Stimulated activated CD4-positive, alpha-beta T cell treated with anti-CD3 and anti-CD28 coated beads, Interleukin-4, amount 100 ng/mL, for 1 hour (primary cell): Measurements from ENCODE around the gene PTPRJ.

Experiments
- DNase-seq: peaks from one replicate; pipeline ENCODE4 v3.0.0-alpha.2; 2020

PTPRJ gene

GRCh38 chr11:47997063-47998053 lies 17.0 kb downstream of the PTPRJ start:
- DNase-seq: no peak

DNA sequence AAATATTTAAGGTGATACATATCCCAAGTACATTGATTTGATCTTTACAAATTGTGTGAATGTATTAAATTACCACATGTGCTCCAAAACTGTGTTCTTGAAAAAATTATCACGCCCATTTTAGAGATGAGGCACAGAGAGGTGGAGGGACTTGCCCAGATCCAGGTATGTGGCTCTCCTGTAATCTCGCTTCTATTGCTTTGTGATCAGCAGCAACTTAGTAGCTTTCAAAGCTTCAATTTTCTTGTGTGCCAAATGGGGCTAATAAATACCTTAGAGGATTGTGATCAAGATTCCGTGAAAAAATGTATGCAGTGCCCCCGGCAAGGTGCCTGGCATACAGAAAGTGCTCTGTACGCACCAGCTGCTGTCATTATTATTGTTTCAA lies 18.0 kb downstream of the PTPRJ start:
- DNase-seq: no peak

GRCh38 chr11:47998733-47999359 lies 18.5 kb downstream of the PTPRJ start:
- no peak for DNase-seq

DNA sequence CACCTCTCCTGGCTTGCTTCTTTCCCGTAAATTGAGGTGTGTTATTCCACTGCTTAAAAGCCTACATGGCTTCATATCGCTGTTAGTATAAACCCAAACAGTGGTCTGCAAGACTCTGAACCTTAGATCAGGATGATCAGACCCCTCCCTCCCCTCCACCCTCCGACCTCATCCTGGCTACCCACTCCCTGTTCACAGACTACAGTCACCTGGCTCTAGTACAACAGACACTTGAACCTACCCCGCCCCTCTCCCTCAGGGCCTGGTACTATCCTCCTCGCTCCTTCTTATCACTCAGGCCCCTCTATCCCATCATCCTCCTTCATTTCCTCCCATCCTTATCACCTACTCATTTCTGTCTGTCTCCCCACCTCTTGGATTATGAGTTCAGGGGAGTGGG lies 20.1 kb downstream of the PTPRJ start:
- no peak for DNase-seq

DNA sequence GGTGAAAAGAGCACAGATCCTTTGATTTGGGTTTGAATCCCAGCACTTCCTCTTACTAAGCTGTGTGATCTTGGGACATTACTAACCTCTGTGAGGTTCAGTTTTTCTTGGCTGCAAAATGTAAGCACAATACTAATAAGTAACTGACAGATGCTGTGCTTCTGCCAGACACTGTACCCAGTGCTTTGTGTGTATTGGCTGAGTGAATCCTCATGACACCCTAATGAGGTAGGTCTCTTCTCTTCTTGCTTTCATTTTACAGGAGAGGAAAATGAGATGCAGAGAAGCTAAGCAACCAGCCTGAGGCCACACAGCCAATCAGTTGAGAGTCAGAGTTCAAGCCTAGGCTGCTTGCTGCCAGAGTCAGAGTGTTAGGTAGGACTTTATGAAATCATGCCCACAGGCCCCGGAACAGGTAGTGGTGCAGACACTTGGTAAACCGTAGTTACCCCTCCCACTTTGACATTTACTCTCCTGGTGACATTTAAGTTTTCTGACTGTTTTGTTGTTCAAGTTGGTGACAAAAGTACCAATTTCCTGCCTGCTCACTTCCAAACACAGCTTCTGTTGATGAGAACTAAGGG lies 21.2 kb downstream of the PTPRJ start:
- peak; percentile 64 for DNase-seq

GRCh38 chr11:48002561-48002960 lies 22.2 kb downstream of the PTPRJ start:
- no peak for DNase-seq

- DNase-seq: no peak
These were observed 23.6 kb downstream of the PTPRJ start for GRCh38 chr11:48003926-48004325.

GRCh38 chr11:48004456-48004855 lies 24.1 kb downstream of the PTPRJ start:
- DNase-seq: no peak

- DNase-seq: peak; percentile 58
These were observed 24.8 kb downstream of the PTPRJ start for GRCh38 chr11:48005136-48005535.

DNA sequence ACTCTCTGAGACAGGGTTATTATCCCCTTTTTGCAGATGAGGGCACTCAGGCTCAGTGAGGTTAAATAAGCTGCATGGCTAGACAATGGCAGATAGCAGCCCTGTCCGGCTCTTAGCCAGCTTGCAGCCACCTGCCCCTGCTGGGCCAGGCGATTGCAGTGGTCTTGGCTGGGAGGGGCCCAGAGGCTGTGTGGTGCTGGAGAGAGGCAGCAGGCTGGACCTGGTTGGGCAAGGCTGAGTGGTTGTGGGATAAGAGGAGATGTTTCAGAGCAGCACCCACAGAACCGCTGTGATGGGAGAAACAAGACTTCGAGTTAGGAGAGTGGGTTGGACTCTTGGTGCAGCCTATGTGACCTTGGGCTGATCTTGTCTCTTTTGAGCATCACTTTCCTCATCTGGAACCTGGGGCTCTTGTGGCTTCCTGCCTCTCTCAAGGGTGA lies 25.5 kb downstream of the PTPRJ start:
- no peak for DNase-seq

DNA sequence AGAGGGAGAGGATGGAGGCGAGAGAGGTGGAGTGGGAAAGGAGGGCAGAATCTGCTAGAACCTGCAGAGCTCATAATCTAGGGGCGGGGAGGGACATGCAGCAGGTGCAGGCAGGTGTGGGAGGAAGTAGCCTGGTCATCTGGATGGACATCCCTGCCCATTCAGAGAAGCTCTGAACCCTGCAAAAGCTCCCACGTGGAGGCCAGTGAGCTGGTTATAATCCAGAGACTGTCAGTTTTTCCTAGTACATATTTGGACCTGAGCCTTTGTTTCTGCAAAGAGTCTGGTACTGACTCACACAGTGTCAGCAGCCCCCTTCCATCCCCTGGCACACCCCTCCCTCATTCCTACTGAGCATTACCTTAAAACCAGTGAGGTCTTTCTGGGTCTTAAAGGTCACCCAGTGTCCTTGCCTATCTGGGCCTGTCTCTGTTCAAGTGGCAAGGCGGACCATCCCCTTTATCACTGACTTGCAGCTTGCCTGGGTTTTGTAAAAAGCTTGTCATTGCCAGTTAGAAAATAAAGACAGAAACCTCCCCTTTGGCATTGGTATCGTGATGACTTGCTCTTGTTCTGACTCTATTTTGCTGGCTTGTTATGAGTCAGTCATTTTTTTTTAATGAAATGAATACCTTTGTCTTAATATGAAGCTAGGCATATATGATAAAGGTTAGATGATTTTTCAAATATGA lies 26.1 kb downstream of the PTPRJ start:
- DNase-seq: peak; percentile 39

- no peak for DNase-seq
These were observed 27.3 kb downstream of the PTPRJ start for GRCh38 chr11:48007677-48008076.

DNA sequence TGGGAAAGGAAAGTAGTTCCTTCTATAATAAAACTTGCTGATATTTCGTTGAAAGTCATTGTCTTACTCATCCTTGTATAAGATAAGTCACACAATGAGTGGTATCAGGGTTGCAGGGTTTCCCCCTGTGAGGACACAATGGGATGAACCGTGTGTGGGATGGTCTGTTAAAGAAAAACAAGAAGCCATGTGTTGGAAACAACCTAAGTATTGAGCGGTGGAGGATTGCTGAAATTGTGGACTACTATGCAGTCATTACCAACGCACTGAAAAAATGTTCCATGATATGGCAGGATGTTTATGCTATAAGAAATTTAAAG lies 28.6 kb downstream of the PTPRJ start:
- peak; percentile 56 for DNase-seq

- DNase-seq: no peak
These were observed 30.9 kb downstream of the PTPRJ start for GRCh38 chr11:48011102-48011797.

- peak; percentile 43 for DNase-seq
These were observed 31.5 kb downstream of the PTPRJ start for GRCh38 chr11:48011798-48012391.

- peak; percentile 46 for DNase-seq
These were observed 33.0 kb downstream of the PTPRJ start for GRCh38 chr11:48013269-48013901.

GRCh38 chr11:48014917-48015316 lies 34.6 kb downstream of the PTPRJ start:
- no peak for DNase-seq

DNA sequence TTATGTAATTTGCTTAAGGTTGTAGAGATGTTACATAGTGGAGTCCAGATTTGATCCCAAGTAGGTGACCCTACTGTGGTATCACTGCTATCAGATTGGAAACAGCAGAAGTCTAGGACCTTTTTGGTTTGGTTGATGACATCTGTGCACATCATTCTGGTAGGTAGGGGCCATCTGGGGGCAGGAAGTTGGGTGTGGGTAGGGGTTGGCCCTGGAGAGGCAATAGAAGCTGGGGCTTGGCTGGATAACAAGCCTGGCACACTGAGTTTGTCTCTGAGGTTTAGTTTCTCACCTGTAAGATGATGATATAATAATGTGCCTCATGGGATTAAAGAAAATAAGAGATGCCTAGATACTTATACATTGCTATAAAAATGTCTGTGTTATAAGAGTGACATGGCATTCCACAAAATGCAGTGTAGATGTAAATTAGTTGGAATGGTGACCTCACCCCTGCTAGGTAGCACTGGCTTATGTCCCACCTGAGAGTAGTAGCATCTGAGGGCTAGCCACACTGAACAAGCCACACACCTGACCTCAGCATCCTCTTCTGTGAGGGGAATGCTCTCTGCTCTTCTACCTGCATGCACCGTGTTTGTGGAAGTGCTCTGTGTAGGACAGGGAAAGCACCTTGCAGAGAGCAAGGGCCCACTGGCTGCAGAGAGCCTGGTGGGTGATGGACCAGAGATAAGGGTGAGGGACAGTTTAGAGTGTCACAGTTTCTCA lies 36.9 kb downstream of the PTPRJ start:
- peak; percentile 33 for DNase-seq

- DNase-seq: no peak
These were observed 37.6 kb downstream of the PTPRJ start for GRCh38 chr11:48017831-48018527.

- DNase-seq: no peak
These were observed 38.3 kb downstream of the PTPRJ start for GRCh38 chr11:48018528-48019216.
